GM19452 (cell line): ENCODE measurements around the gene PHACTR1.
"Not testable (repeated sequence)": the region's sequence is repeated elsewhere in the genome, so short reads cannot be mapped to it uniquely, and the experiment has no call there.

Source experiments
- ATAC-seq: cut with Tn5 transposase; IDR thresholded peaks from one replicate; pipeline ENCODE4 v1.9.1; 2021; ENCODE audit not compliant: unreplicated experiment

Gene PHACTR1

DNA sequence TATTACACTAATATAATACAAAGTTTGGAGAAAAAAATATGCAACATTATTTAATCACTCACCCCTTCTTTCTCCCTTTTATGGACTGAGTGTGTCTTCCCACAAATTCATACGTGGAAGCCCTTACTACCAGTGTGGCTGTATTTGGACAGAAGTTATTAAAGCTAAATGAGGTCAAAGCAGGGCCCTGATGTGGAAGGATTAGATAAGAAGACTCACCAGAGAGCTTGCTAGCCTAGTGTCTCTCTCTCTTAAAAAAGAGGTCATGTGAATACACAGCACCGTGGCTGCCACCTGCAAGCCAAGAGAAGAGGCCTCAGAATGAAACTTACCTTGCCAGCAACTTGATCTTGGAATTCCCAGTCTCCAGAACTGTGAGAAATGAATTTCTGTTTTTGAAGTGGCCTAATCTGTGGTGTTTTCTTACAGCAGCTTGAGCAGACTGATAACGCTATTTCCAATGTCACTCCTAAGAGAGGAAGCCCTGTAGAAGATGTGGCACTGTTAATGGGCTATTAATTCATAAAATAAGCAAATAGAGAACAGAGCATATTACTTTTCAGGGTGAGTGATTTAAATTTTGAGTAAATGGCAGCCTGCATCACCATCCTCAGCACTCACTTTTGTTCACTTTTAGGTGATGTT, 378.3 kb downstream of the PHACTR1 start:
- ATAC-seq, result no peak

DNA sequence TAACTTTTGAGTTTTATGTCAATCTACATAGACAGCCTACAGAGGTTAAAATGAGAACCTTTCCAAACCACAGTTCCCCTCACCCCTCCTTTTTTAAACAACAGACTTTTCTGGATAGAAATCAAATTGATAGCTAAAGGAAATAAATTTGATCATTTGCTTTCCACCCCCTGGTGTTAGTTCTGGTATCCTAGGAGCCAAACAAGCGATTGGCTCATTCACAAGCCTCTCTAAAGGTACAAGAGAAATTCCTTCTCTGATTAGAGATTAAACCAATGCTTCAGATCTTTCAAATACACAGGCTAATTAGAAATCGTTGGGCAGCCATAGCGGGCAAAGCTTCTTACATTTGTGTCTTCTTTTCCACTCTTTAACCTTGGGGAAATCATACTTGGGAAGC, 379.5 kb downstream of the PHACTR1 start:
- ATAC-seq, result no peak

DNA sequence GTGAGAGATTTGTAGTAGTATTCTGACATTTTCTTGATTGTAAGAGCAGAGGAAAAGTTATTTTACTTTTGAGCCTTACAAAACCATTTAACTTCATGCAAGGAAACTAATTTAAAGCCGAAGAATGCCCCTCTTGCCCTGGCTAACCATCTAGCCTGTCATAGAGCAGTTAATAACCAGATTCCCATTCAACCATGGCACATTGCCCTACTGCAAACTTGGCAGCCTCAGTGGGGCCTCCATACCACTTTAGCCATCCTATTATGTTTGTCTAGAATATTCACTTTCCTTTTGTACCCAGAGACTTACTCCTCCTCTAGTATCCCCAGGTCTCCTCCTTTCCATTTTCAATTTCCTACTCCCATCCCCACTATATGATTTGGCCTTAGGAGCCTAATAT, 380.9 kb downstream of the PHACTR1 start:
- no peak for ATAC-seq

DNA sequence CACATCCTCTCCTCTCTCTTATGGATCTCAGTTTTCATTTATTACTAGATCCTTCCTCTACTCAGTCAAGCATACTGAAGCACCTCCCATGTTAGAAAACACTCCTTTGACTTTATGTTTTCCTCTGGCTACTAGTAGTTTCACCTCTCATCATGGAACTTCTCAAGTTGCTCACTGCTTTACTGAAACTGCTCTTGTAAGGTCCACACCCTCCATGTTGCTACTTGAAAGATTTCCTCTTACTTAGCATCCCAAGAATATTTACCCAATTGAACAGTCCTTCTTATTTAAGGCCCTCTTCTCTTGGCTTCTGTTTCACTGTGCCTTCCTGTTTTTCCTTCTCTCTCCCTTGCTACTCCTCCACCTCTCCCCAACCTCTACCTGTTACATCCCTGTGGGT, 381.4 kb downstream of the PHACTR1 start:
- ATAC-seq, result no peak

DNA sequence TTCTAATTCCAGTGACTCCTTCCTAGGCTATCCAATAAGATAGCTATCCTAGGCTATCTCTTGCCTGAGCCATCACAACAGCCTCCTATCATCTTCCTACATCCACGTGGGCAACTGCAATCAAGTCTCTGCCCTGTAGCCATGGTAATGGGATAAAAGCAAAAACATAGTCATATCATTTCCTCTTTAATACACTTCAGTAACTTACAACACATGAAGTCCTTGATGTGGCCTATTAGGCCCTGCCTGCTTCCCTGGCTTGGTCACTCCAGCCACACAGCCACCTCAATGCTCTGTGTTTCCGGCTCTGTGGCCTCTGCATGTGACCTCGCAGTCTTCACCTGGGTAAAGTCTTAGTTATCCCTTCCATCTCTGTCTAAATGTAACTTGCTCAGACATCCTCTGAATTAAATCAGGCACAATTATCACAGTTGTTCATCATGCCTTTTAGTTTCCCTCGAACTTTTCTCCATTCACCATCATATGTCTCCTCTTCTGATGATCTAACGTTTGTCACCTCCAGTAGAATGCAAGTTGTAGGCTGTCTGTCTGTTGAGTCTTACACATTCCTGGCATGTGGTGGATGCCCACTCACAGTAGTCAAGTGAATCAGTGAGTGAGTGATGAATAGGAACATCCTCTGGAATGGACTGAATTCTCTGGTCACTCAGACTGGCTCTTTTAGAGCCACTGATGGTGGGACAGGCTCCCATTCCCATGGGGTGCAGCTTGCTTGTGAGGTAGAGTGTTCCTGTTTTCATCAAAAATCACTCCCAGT, 382.4 kb downstream of the PHACTR1 start:
- ATAC-seq, result no peak

DNA sequence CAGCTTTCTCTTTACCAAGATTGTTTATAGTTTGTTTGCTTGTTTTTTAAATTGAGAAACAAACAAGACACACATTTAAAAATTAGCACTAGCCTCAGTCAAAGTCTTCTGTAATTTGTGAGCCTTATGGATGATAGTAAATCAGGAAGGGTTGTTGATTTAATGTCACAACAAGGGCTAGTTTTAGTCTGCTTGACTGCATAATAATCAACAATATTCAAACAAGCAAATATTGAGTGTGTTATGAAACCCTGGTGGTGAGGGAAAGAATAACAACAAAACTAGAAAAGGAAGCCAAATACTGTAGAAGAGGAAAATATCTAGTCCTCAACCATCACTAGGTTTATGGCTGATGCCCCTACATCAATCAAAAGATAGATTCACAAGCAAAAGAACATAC, 383.2 kb downstream of the PHACTR1 start:
- ATAC-seq, result no peak

DNA sequence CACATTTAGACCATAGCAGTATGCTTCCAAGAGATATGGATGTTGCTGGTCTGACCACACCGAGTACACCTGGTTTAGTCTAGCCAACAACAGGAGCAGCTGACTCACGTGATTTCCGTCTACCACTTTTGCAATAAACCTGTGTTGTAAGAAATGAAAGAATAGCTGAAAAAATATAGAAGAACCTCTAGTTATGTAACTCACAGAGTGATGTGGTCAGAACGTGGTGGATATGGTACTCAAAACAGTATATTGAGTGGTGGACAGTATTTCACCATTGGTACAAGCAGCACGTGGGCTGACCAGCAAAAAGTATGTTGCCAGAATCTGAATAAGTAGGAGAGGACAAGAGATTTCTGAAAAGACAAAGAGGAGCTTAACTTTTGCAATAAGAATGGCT, 384.8 kb downstream of the PHACTR1 start:
- ATAC-seq, result no peak

DNA sequence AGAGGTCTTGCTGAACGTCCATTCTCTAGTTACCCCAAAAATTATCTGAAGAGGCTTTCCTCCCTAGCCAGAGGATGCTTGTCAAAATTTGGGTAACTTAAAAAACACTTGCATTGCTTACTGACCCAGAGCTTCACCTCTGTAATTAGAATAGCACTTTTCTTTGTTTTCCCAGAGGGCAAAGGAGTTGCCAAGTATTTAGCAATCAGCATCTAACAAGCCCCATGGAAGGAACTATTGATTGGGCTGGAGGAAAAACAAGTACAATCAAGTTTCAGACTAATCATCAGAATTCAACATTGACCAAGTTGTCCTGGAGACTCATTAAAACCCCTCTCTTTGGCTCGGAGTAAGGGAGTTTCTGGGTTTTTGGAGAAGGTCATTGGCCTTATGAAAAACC, 385.4 kb downstream of the PHACTR1 start:
- no peak for ATAC-seq

DNA sequence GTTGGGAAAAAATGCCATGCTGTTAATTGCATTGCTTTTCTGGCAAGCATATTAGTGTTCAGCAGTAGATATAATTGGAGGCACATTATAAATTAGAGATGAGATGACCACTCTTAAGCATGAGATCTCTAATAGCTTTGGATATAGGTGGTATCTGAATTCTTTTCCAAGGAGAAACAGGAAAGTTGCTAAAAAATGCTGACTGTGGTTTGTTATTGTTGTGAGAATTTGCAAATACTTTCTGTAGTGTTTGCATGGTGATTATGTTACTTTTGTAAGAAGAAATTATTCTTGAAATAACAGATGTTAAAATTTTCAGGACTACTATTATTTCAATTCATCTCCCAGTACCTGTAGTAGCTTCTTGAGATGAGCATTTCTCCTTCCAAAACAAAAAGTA, 386.6 kb downstream of the PHACTR1 start:
- ATAC-seq, result no peak

DNA sequence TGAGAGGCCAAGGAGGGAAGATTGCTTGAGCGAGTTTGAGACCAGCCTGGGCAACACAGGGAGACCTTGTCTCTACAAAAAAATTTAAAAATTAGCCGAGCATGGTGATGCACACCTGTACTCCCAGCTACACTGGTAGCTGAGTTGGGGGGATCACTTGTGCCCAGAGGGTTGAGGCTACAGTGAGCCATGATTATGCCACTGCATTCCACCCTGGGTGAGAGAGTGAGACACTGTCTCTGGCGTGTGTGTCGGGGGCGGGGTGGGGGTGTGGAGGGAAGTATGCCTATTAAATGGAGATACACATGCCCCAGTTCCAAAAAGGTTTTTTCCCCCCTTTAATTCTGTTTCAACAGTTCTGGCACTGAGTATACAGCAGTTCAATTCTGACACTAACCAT, 388.6 kb downstream of the PHACTR1 start:
- no peak for ATAC-seq

DNA sequence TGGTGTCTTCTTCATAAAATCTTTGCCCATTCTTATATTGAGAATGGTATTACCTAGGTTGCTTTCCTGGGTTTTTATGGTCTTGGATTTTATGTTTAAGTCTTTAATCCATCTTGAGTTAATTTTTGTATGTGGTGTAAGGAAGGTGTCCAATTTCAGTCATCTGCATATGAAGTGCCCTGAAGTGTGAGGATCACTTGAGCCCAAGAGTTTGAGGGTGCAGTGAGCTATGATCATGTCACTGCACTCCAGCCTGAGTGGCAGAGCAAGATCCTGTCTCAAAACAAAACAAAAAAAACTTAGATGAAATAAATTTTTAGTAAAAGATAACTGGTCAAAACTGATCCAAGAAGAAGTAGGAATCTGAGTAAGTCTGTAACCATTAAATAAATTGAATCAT, 396.4 kb downstream of the PHACTR1 start:
- ATAC-seq, result no peak

DNA sequence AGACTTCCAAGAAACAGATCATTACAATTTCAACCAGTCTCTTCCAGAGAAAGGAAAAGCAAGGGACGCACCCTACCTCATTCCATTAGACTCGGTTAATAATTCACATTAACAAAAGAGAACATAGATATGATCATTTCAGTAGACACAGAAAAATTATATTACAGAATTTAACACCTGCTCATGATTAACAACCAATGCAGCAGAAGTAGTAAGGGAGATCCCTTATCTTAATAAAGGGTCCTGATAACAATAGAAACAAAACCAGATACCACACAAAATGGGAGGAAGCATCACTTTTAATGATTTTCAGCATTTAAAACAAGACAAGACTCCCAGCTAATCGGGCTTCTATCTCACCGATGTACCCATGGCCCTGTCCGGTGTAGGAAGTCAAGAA, 396.8 kb downstream of the PHACTR1 start:
- no peak for ATAC-seq

DNA sequence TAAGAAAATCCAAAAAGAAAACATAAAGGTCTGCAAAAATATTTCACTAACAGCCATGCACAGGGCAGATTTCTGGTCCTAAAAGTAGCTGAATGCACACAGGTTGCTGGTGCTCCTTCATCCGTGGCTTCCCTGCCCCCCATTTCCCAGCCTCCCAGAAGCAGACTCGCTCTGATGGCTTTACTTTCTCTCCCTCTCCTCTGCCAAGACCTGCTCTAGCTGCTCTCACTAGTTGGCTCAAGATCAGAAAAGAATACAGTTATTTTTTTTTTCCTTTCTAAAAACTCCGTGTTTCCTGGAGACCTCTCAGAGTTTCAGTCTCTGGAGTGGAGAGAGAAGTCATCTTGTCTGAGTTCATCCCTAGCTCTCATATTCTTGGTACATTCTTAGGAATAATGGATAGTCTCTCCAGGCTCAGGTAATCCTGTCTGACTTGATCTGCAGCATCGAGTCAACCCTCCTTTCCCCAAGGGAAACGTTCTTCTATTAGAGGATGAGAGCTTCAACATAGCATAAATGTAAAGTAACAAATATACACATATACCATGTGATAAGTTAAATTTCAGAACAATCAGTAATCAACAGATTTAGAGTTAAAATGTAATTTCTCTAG, 397.5 kb downstream of the PHACTR1 start:
- no peak for ATAC-seq

DNA sequence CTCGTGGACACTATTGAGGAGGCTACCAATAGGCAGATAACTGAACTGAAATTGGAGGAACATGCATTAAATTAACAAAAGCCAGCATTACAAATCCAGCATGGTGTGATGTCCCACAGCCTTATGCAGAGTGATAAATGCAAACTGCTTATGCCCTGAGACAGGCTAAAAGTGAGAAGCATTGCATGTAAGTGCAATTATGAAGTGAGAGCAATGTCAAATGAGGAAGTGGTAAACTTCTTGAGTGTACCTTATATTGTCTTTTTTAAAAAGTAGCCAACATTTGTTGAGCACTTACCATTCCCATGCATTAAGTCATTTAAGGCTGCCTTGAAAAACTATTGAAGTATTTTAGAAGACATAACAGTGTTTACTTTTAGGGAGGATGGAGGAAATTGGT, 399.6 kb downstream of the PHACTR1 start:
- ATAC-seq, result no peak

DNA sequence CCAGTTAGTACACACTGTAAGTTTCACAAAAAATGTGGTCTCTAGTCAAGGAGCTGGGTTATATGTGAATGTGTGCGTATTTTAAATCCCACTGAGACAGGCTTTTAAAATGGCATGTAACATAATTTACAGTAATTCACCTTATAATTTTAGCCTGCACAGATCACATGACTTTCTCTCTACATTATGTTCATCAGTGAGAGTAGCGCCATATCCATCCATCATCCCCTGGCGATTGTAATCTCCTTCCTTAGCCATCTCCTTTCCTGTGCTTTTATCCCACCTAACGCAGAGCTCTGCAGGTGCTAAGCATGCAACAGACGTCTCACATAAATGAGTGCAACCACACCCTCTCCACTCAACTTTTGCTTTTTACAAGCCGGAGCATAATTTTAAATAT, 401.0 kb downstream of the PHACTR1 start:
- ATAC-seq, result no peak

DNA sequence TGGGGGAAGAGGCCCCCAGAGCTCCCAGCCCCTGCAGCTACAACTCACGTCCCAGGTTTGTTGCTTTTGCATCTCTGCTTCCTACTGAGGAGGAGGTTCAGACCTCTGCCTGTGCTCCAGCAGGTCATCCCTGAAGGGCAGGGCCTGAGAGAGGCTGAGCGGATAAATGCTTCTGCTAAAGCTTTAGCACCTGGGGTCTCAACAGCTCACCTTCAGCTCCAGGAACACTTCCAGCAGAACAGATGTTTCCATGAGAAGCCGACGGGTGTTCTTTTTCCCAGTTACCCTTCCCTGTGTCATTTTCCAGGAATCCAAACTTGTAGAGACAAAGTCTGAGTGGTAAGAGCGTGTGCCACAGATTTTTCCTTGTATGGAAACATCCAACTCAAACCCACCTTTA, 403.0 kb downstream of the PHACTR1 start:
- ATAC-seq, result no peak

DNA sequence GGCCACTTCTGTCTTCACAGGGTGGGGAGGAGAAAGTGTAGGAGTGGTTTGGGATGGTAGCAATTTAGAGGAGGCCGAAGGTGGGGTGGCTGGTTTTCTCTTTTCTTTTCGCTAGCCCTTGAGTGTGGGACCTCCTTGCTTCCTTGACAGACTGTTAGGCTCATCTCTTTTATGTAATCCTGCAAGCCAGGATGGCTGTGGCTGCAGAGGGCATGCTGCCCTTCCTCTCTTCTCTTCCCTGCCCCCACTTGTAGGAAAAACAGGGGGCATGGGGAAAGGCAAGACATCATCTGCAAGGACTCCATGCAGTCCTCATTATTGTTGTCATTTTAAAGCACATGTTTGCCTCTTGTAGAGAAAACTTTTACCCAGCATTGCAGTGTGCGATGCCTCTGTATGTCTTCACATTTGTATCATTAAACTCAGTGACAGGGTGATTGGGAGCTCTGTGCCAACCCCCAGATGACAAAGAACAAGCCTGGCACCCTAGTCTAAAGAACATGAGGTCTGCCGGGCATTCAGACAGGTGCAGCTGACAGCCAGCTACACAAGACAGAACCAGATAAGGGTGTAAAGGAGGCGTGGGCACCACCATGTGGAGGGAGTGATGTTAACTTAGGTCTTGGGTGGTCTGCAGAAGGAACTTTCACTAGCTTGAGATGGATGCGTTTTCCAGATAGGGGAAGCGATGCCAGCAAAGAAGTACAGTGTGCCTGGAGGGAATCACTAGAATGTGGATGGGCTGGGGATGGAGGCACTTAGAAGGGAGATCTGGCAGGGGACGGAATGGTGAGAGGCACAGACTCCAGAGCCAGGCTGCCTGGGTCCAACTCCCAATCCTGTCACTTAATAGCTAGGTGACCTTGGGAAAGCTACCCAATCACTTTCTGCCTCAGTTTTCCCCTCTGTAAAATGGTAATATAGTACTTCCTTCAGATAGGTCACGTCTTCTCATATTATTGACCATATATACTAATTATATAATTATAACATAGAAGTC, 404.2 kb downstream of the PHACTR1 start:
- ATAC-seq, result no peak

DNA sequence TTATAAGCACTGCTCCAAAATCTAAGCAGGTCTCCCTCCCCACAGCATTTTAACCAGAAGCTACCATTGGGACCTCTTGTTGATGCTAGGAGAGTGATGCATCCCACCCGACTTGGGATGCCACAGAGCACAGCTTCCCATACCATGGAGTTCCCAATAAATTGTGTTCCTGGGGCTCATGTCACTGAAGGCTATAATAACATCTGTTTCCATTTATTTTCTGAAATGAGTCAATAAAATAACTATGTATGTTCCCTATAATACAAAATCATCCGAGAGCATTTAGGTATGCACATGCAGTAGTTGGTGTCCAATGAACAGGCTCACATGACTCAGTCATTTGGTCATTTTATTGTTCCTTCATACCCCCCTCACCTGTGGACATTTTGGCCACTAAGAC, 407.6 kb downstream of the PHACTR1 start:
- no peak for ATAC-seq

DNA sequence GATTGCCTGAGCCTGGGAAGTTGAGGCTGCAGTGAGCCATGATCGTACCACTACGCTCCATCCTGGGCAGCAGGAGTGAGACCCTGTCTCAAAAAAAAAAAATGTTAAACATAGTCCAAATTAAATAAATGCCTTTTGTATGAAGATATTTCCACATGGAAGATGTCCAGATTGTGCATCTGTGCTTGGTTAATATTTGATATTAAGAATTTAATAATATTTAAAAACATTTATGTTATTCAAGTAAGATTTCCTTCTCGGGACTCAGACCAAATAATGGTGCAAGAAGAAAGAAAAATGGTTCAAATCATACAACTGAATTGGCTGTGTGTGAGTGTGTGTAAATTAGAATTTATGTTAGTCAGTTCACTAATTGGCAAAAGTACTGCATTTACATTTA, 409.3 kb downstream of the PHACTR1 start:
- ATAC-seq, result no peak

DNA sequence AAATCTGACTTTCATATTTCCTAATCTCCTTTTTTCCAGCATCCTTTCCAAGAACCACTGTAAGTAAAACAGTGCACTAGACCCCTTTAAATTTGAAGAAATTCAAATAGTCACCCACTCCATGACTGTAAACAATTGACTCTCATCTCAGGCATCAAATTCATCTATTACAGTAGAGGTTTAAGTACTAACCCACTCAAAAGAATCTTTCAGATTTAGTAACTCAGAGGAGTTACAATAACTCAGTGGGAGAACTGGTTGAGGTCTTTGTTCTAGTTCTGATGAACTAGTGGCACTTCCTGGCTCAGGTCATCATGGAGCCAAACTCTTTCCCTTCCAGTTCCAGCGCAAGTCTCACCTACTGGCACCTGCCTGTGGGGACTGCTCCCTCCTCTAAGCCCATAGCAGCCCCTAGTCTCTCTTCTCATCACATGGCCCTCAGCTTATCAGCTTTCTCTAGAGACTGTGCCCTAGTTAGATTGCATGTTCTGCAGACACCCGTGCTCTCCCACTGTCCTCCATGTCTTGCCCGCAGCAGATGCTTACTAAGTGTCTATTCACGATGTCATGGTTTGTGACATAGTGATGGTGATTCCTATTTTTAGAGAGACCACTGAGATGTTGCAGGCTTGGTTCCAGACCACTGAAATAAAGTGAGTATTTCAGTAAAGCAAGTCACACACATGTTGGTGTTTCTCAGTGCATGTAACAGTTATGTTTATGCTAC, 415.5 kb downstream of the PHACTR1 start:
- ATAC-seq, result no peak

DNA sequence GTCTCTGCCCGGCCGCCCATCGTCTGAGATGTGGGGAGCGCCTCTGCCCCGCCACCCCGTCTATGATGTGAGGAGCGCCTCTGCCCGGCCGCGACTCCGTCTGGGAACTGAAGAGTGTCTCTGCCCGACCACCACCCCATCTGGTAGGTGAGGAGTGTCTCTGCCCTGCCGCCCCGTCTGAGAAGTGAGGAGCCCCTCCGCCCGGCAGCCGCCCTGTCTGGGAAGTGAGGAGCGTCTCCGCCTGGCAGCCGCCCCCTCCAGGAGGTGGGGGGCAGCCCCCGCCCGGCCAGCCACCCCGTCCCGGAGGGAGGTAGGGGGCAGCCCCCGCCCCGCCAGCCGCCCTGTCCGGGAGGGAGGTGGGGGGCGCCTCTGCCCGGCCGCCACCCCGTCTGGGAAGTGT, 417.3 kb downstream of the PHACTR1 start:
- not testable (repeated sequence) for ATAC-seq
